K562 (cell line): Measurements from ENCODE around the gene ERBB4. TPM values are rescaled to one million over a fixed set of nuclear protein-coding genes. Genes with fewer than 3 reads are reported as not detected.

ENCODE experiments used
- ATAC-seq: fragments of 200-7000 bp; cut with Tn5 transposase; 3 replicates; pipeline ENCODE4 v1.9.1; 2020; ENCODE audit warnings: moderate library complexity
- BruUV-seq: library from RNA; stranded (reverse); fragments of 400-500 nt; replicated peaks from 2 replicates; lab custom pipeline; 2021; lab: Mats Ljungman, UMichigan
- CTCF ChIA-PET: fragments of 300-600 bp; formaldehyde crosslinking; extraction: SDS; loops from one replicate; lab custom pipeline; 2021; ENCODE audit warnings: low intra/inter-chr PET ratio; lab: Yijun Ruan, JAX
- POLR2A ChIA-PET: fragments of 300-600, 350-650 bp; sonication (Branson Sonifier 250); formaldehyde crosslinking; extraction: SDS; loops from one replicate; lab custom pipeline; 2021; ENCODE audit warnings: antibody characterized with exemption, inconsistent platforms; lab: Yijun Ruan, JAX
- DNase-seq, 4 experiments: peaks; one replicate each; pipeline versions ENCODE4 v3.0.0 to v3.0.0-alpha.2; 2011 to 2018; ENCODE audit warnings: low spot score in 3 of 4, mixed read lengths in 3 of 4; ENCODE audit errors: extremely low read depth in 1 of 4
- FAIRE-seq: peaks from 2 replicates; lab custom pipeline; 2011; peaks lifted over from hg19 to GRCh38; lab: Jason Lieb, UNC
- H2AFZ ChIP-seq: 2 replicates; pipeline ENCODE4 v1.6.0; 2011; ENCODE audit warnings: low read depth, low read length, control low read depth, inconsistent platforms
- H3K27ac ChIP-seq: fragments of 200-600 bp; 3 replicates; pipeline ENCODE4 v1.8.0; 2011; ENCODE audit warnings: low read depth, mild to moderate bottlenecking, control low read depth, inconsistent platforms, low read length, moderate library complexity, mixed read lengths; ENCODE audit errors: extremely low read depth
- H3K27me3 ChIP-seq, 2 experiments: fragments of 300-600 bp in 1 of 2; 2 replicates in 1 of 2; 3 replicates in 1 of 2; pipeline versions ENCODE4 v1.6.0 to v1.8.0; 2011; ENCODE audit warnings: inconsistent platforms in 2 of 2, low read length in 2 of 2, mild to moderate bottlenecking in 1 of 2, mixed read lengths in 1 of 2, moderate library complexity in 1 of 2; ENCODE audit not compliant: control insufficient read depth in 2 of 2, insufficient read depth in 2 of 2
- H3K36me3 ChIP-seq: fragments of 300-600 bp; 3 replicates; pipeline ENCODE4 v1.8.0; 2011; ENCODE audit warnings: mild to moderate bottlenecking, low read length, inconsistent platforms; ENCODE audit not compliant: control insufficient read depth, insufficient read depth
- H3K4me1 ChIP-seq, 2 experiments: fragments of 200-600 bp in 1 of 2; replicated peaks in 1 of 2; 2 replicates in 1 of 2; 3 replicates in 1 of 2; pipeline versions ENCODE4 v1.5.1 to v1.8.0; 2011; ENCODE audit warnings: inconsistent platforms in 2 of 2, low read length in 2 of 2, mild to moderate bottlenecking in 1 of 2, mixed read lengths in 1 of 2, moderate library complexity in 1 of 2; ENCODE audit not compliant: control insufficient read depth in 2 of 2, insufficient read depth in 2 of 2
- H3K4me2 ChIP-seq: 2 replicates; pipeline ENCODE4 v1.6.1; 2011; ENCODE audit warnings: low read length, control low read depth, inconsistent platforms, mixed read lengths; ENCODE audit not compliant: insufficient read depth
- H3K4me3 ChIP-seq: fragments of 200-600 bp; sonication (generic), shearing (Covaris generic); 2 replicates; pipeline ENCODE4 v1.5.1; 2016; ENCODE audit warnings: control low read depth, inconsistent platforms
- H3K79me2 ChIP-seq: fragments of 200-600 bp; 3 replicates; pipeline ENCODE4 v1.8.0; 2011; ENCODE audit warnings: low read length, inconsistent platforms; ENCODE audit not compliant: control insufficient read depth, insufficient read depth
- H3K9ac ChIP-seq, 2 experiments: 2 replicates each; pipeline versions ENCODE4 v1.6.0 to v1.6.1; 2011; ENCODE audit warnings: low read depth in 2 of 2, low read length in 2 of 2, control low read depth in 1 of 2, inconsistent platforms in 1 of 2, mild to moderate bottlenecking in 1 of 2, mixed read lengths in 1 of 2; ENCODE audit not compliant: insufficient read depth in 1 of 2
- H3K9me1 ChIP-seq: one replicate; pipeline ENCODE4 v1.6.0; 2011; ENCODE audit warnings: inconsistent platforms, mild to moderate bottlenecking, low read length, moderate library complexity; ENCODE audit not compliant: control insufficient read depth, insufficient read depth
- H3K9me3 ChIP-seq: replicated peaks from 2 replicates; pipeline ENCODE4 v1.5.1; 2011; ENCODE audit warnings: low read depth, low read length, inconsistent platforms; ENCODE audit not compliant: control insufficient read depth, insufficient read depth
- H4K20me1 ChIP-seq: replicated peaks from 2 replicates; pipeline ENCODE4 v1.6.1; 2011; ENCODE audit warnings: low read length, inconsistent platforms, mixed read lengths; ENCODE audit not compliant: control insufficient read depth, insufficient read depth
- FOSL1 ChIP-seq: fragments of 200-800 bp; sonication (Bioruptor generic); conservative IDR thresholded peaks from 2 replicates; pipeline ENCODE4 v1.6.1; 2016; ENCODE audit warnings: missing genetic modification characterization, missing compliant biosample characterization
- ILF3 ChIP-seq: fragments of 450-650 bp; IDR thresholded peaks from 2 replicates; pipeline ENCODE4 v1.6.1; 2018; ENCODE audit warnings: antibody characterized with exemption, mild to moderate bottlenecking, moderate library complexity, borderline replicate concordance
- JUNB ChIP-seq: fragments of 450-650 bp; formaldehyde crosslinking; conservative IDR thresholded peaks from 2 replicates; pipeline ENCODE4 v1.4.0; 2020; ENCODE audit warnings: mild to moderate bottlenecking
- NR3C1 ChIP-seq: sonication (generic); formaldehyde crosslinking; IDR thresholded peaks from 2 replicates; pipeline ENCODE4 v1.8.1; 2022; ENCODE audit warnings: missing genetic modification reagents
- POLR2AphosphoS5 ChIP-seq: IDR thresholded peaks from 2 replicates; pipeline ENCODE4 v1.6.1; 2011; ENCODE audit warnings: mild to moderate bottlenecking, low read depth, low read length, moderate library complexity; ENCODE audit not compliant: control insufficient read depth, insufficient read depth
- TEAD1 ChIP-seq, 2 experiments: fragments of 450-650 bp in 1 of 2; sonication (generic) in 1 of 2; formaldehyde crosslinking; IDR thresholded peaks; 2 replicates each; pipeline versions ENCODE4 v1.4.0 to v1.8.0; 2020 to 2022; ENCODE audit warnings: mild to moderate bottlenecking in 2 of 2, missing genetic modification reagents in 1 of 2
- YY1 ChIP-seq, 3 experiments: IDR thresholded peaks; 2 replicates each; pipeline ENCODE4 v1.6.1; 2011; ENCODE audit warnings: low read length in 2 of 3, mild to moderate bottlenecking in 2 of 3, moderate library complexity in 2 of 3, borderline replicate concordance in 1 of 3, control low read depth in 1 of 3, low read depth in 1 of 3; ENCODE audit not compliant: insufficient read depth in 3 of 3, insufficient replicate concordance in 2 of 3, control insufficient read depth in 1 of 3, insufficient read length in 1 of 3; ENCODE audit errors: extremely low read depth in 1 of 3
- ZFP1 ChIP-seq: fragments of 450-650 bp; formaldehyde crosslinking; IDR thresholded peaks from 2 replicates; pipeline ENCODE4 v1.4.0; 2020; ENCODE audit warnings: mild to moderate bottlenecking, mixed read lengths
- ZNF445 ChIP-seq: fragments of 250-450 bp; sonication (Bioruptor Pico); IDR thresholded peaks from 2 replicates; pipeline ENCODE4 v1.4.0; 2020; ENCODE audit warnings: low read depth, mild to moderate bottlenecking, moderate library complexity
- WGBS: fragments of 100-300 bp; shearing (Covaris generic); methylation state at CpG from one replicate; pipeline ENCODE4 v1.1.6; 2016; ENCODE audit warnings: low coverage, mixed read lengths; ENCODE audit not compliant: insufficient coverage; ENCODE audit errors: missing lambda C conversion rate; 5-methylcytosine and 5-hydroxymethylcytosine counted together
- in situ Hi-C: fragments of 300-500 bp; cut with MboI; formaldehyde crosslinking; loops from 4 replicates; pipeline ENCODE4 v1.15.0; 2018; ENCODE audit warnings: inconsistent platforms, mixed read lengths
- intact Hi-C: fragments of 100-400 bp; cut with micrococcal nuclease; formaldehyde crosslinking; loops from 2 replicates; pipeline ENCODE4 v1.14.2; 2022
- polyA plus RNA-seq, 8 experiments: library from polyadenylated mRNA; depleted of rRNA in 4 of 8; stranded (reverse) in 5 of 8; unstranded in 3 of 8; fragments of >200 nt; fragmentation: Nextera tagmentation in 2 of 8; fragmentation: Illumina TruSeq in 1 of 8; extraction: Ambion mirVana in 2 of 8; extraction: Trizol in 1 of 8; gene quantifications; 2 replicates each; pipeline versions ENCODE4 v1.2.1 to v1.2.3, GENCODE V29; 2011 to 2014; ENCODE audit warnings: inconsistent platforms in 1 of 8, missing spikeins in 1 of 8
- total RNA-seq, 7 experiments: library from RNA; depleted of rRNA in 6 of 7; stranded (reverse); fragments of >200 nt in 6 of 7; fragmentation: Illumina TruSeq in 2 of 7; extraction: Trizol in 2 of 7; gene quantifications; 2 replicates each; pipeline versions ENCODE4 v1.2.1 to v1.2.3, GENCODE V29; 2011 to 2021; ENCODE audit warnings: low replicate concordance in 1 of 7
- TF ChIP-seq, protein P1 (sequence below), 3 experiments: fragments of 200-800 bp in 1 of 3; fragments of 250-450 bp in 1 of 3; fragments of 450-650 bp in 1 of 3; sonication (Bioruptor Pico) in 1 of 3; sonication (Bioruptor generic) in 1 of 3; formaldehyde crosslinking in 1 of 3; IDR thresholded peaks; 2 replicates each; pipeline versions ENCODE4 v1.6.1 to v1.8.0; 2016 to 2022; ENCODE audit warnings: mild to moderate bottlenecking in 2 of 3, missing genetic modification characterization in 2 of 3, missing compliant biosample characterization in 1 of 3, moderate library complexity in 1 of 3

ERBB4 gene
- total and polyA plus RNA-seq, 9 of the 15 experiments (the other 6 are each of a cell fraction or from before 2014, with no cell fraction given): not detected

- TF ChIP-seq, protein P1, sequence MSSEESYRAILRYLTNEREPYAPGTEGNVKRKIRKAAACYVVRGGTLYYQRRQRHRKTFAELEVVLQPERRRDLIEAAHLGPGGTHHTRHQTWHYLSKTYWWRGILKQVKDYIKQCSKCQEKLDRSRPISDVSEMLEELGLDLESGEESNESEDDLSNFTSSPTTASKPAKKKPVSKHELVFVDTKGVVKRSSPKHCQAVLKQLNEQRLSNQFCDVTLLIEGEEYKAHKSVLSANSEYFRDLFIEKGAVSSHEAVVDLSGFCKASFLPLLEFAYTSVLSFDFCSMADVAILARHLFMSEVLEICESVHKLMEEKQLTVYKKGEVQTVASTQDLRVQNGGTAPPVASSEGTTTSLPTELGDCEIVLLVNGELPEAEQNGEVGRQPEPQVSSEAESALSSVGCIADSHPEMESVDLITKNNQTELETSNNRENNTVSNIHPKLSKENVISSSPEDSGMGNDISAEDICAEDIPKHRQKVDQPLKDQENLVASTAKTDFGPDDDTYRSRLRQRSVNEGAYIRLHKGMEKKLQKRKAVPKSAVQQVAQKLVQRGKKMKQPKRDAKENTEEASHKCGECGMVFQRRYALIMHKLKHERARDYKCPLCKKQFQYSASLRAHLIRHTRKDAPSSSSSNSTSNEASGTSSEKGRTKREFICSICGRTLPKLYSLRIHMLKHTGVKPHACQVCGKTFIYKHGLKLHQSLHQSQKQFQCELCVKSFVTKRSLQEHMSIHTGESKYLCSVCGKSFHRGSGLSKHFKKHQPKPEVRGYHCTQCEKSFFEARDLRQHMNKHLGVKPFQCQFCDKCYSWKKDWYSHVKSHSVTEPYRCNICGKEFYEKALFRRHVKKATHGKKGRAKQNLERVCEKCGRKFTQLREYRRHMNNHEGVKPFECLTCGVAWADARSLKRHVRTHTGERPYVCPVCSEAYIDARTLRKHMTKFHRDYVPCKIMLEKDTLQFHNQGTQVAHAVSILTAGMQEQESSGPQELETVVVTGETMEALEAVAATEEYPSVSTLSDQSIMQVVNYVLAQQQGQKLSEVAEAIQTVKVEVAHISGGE (CRISPR knock-in tag; IDR thresholded peaks at IDR 0.05): no peak
- no peak for TF ChIP-seq ILF3
- no peak for TF ChIP-seq JUNB (CRISPR knock-in tag)
- no peak for TF ChIP-seq ZNF445 (CRISPR knock-in tag)
- no peak for TF ChIP-seq FOSL1 (tag)
Observed at GRCh38 chr2:212282671-212283261, 255.8 kb downstream of the ERBB4 start (continued).

- Histone ChIP-seq H3K27ac (no peak overlapping the region), H3K4me2 (no peak overlapping the region), H3K79me2 (no peaks in the 10 kb centered on the region), H3K9ac (no peak overlapping the region), H3K9me3 (no peaks in the 10 kb centered on the region), H3K4me1 (no peaks in the 10 kb centered on the region), H3K27me3 (no peaks in the 10 kb centered on the region), H3K4me3 (no peak overlapping the region), H2AFZ (no peak overlapping the region), H4K20me1 (no peaks in the 10 kb centered on the region), H3K36me3 (no peaks in the 10 kb centered on the region), H3K9me1 (no peaks in the 10 kb centered on the region)
- BruUV-seq: no TSS peak
- in situ Hi-C loops (no loop called here), intact Hi-C loops (no loop called here)
- DNase-seq (no peak), FAIRE-seq (no peak), ATAC-seq (no peak)
- TF ChIP-seq NR3C1 (CRISPR knock-in tag): no peak
- no peak for TF ChIP-seq TEAD1 (CRISPR knock-in tag; IDR thresholded peaks at IDR 0.05)
- no peak for TF ChIP-seq ZFP1 (CRISPR knock-in tag)
- no peak for TF ChIP-seq YY1 (IDR thresholded peaks at IDR 0.05; ENCODE audit: borderline replicate concordance in 1 of 3, control insufficient read depth in 1 of 3, extremely low read depth in 1 of 3, insufficient read depth in 3 of 3, insufficient read length in 1 of 3, insufficient replicate concordance in 2 of 3, low read depth in 1 of 3, low read length in 2 of 3)
- no peak for TF ChIP-seq POLR2AphosphoS5
- WGBS: 0% methylated on average over 3 of the region's 3 CpGs
- CTCF ChIA-PET: no interaction called here
- POLR2A ChIA-PET: no interaction called here
Observed at GRCh38 chr2:212276813-212277212, 261.8 kb downstream of the ERBB4 start.
